ENCODE measurements around the gene SLC41A1.
"Not testable (repeated sequence)": the region's sequence is repeated elsewhere in the genome, so short reads cannot be mapped to it uniquely, and the experiment has no call there.

The SLC41A1 gene

DNA sequence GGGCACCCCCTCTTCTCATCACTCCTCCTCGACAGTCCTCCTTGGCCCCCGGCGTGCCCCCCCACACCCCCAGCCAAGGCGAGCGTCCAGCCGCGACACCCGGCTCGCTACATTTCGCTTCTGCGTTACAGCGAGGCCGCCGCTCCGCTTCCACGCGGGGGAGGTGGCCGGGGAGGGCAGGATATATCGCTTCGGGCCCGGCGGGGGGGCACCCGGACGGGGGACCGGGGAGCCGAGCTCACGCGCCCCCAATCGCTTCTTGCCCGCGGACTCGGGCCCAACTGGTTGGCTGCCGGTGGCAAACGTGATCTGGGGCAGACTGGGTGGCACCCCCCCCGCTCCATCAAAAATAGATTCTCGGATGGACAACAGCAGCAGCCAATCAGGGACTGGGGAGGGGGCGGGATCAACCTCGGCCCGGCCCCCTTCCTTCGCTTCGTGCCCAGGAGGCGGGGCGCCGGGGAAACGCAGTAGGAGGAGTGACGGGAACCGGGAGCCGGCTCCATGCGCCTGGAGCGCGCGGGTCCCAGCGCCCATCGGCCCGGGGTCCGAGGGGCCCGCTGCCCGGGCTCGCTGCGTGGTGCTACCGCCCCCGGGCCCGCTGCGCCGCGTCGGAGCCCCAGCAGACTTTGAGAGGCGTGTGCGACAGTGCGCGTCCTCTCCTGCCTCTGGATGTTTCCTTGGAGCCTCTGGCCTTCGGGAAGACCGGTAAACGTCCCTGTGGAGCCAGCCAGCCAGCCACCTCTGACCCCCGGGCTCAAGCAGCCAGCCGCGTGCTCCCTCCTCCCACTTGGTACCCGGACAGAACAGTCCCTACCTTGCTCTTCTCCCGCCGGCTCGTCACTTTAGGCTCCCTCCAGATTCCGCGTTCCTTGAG lies at the start of gene SLC41A1:
TSS of gene SLC41A1 (minus strand) at position 321 of the 877 bp plus-strand sequence. CDS start 2,757 bp downstream, outside the sequence.
- TF ChIP-seq CTCF (IDR thresholded peaks at IDR 0.05; ENCODE audit: low read depth, low read length) = no peak
- H3K27ac ChIP-seq = peak within 1 kb of the TSS; percentile 88

GRCh38 chr1:205861540-205861939 lies 48.5 kb upstream of the SLC41A1 start:
- H3K36me3 ChIP-seq = no peaks in the 10 kb centered on the region
- no peak overlapping the region for H3K4me3 ChIP-seq (ENCODE audit: low read depth, low read length)
- no peak for DNase-seq
- no peak overlapping the region for H3K27ac ChIP-seq
- H3K27me3 ChIP-seq (ENCODE audit: insufficient read depth, low read depth, severe bottlenecking) = no peaks in the 10 kb centered on the region
- peaks cover 19% of the 10 kb centered on the region for H3K9me3 ChIP-seq (ENCODE audit: severe bottlenecking)
- no peak for TF ChIP-seq CTCF (IDR thresholded peaks at IDR 0.05; ENCODE audit: low read depth, low read length)

More for the DNA sequence above, at the start of gene SLC41A1:
- peak; percentile 99 for DNase-seq
- Histone ChIP-seq H3K27me3 (ENCODE audit: insufficient read depth, low read depth, severe bottlenecking) (no peaks in the 10 kb centered on the region), H3K9me3 (ENCODE audit: severe bottlenecking) (no peaks in the 10 kb centered on the region), H3K4me3 (ENCODE audit: low read depth, low read length) (peak within 1 kb of the TSS; percentile 77), H3K36me3 (peaks cover 29% of the 10 kb centered on the region)

DNA sequence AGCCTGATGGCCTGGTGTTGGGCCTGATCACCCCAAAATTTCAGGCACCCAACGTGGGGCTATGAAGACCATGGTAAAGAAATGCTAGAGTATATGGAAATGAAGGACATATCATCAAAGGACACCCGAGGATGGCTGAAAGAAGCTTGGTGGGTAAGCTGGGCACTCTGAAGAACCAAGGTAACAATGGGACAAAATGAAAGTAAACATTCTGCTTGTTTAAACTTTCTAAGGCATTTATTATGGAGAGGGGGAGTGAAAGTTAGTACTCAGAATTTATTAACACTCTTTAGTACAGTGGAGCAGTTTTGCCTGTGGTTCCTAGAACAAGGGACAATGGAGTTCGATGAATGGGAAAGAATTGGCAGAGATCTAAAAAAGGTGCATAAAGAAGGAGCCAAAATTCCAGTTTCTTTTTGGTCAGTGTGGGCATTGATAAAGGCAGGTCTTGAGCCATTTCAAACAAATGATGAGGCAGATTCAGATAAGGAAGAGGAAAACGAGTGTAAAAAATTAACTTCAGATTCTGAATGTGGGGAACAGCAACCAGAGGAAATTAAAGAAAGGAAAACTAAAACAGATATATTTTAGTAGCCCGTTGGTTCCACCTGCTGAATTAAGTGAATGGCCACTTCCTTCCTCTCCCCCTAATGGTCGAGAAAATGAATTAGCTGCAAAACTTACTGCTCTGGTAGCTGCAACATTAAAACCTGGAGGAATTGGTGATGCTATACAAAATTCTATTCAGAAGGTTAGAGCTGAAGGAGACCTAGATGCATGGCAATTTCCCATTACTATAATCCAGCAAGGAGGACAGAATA lies 45.4 kb upstream of the SLC41A1 start:
- Histone ChIP-seq H3K27me3 (ENCODE audit: insufficient read depth, low read depth, severe bottlenecking) (no peaks in the 10 kb centered on the region), H3K4me3 (ENCODE audit: low read depth, low read length) (no peak overlapping the region), H3K36me3 (no peaks in the 10 kb centered on the region), H3K9me3 (ENCODE audit: severe bottlenecking) (peaks cover 25% of the 10 kb centered on the region), H3K27ac (no peak overlapping the region)
- no peak for DNase-seq
- no peak for TF ChIP-seq CTCF (IDR thresholded peaks at IDR 0.05; ENCODE audit: low read depth, low read length)

DNA sequence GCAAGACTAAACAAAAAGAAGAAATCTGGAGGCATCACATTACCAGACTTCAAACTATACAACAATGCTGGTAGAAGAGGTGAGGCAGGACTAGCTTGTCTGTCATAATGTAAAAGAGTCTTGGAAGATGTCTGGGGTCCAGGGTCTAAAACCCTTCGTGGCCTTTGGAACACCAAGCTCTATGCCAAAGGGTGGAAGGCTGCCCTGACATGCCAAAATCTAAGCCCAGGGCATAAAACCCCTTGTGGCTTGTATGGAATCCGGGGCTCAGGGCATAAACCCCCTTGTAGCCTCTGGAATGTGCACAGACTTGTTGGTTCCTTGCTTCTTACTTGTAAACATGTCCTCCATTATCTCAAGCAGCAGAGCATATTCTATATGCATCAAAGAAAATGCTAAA lies 44.5 kb upstream of the SLC41A1 start:
- not testable (repeated sequence) for H3K27ac ChIP-seq; DNase-seq; H3K36me3 ChIP-seq; H3K4me3 ChIP-seq (ENCODE audit: low read depth, low read length); H3K27me3 ChIP-seq (ENCODE audit: insufficient read depth, low read depth, severe bottlenecking)
- peaks cover 30% of the 10 kb centered on the region for H3K9me3 ChIP-seq (ENCODE audit: severe bottlenecking)

DNA sequence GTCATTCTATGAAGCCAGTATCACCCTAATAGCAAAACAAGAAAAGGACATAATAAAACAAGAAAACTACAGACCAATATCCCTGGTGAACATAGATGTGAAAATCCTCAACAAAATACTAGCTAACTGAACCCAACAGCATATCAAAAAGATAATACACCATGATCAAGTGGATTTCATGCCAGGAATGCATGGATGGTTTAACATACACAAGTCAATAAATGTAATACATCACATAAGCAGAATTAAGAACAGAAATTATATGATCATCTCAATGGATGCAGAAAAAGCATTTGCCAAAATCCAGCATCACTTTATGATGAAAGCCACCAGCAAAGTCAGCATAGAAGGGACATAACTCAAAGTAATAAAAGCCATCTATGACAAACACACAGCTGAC lies 43.4 kb upstream of the SLC41A1 start:
- no peak for DNase-seq
- no peak overlapping the region for H3K27ac ChIP-seq

More for the DNA sequence above, 43.4 kb upstream of the SLC41A1 start:
- no peak for TF ChIP-seq CTCF (IDR thresholded peaks at IDR 0.05; ENCODE audit: low read depth, low read length)
- H3K36me3 ChIP-seq = no peaks in the 10 kb centered on the region
- peaks cover 23% of the 10 kb centered on the region for H3K9me3 ChIP-seq (ENCODE audit: severe bottlenecking)
- H3K27me3 ChIP-seq (ENCODE audit: insufficient read depth, low read depth, severe bottlenecking) = no peaks in the 10 kb centered on the region
- H3K4me3 ChIP-seq (ENCODE audit: low read depth, low read length) = no peak overlapping the region

Measured in WERI-Rb-1 (cell line).